Breast epithelium (tissue), 4 donors: ENCODE measurements around the gene C16orf87. TPM values are rescaled to one million over a fixed set of nuclear protein-coding genes. Genes with fewer than 3 reads are reported as not detected.
A peak's percentile ranks its signal among the peaks of the same experiment; 100 is the strongest.

ENCODE experiments used
- DNase-seq, 2 donors: peaks; one replicate each; pipeline ENCODE4 v3.0.0-alpha.2; 2019; ENCODE audit warnings: low spot score in 2 of 2
- H3K27ac ChIP-seq, 2 donors: fragments of 200-600 bp; sonication (generic) in 1 of 2; one replicate each; pipeline ENCODE4 v1.5.1; 2016 to 2019; ENCODE audit warnings: mild to moderate bottlenecking in 1 of 2
- H3K27me3 ChIP-seq, 2 donors: fragments of 200-600 bp; sonication (generic) in 1 of 2; one replicate each; pipeline versions ENCODE4 v1.5.1 to v1.6.0; 2017 to 2019; ENCODE audit warnings: control low read depth in 1 of 2, mild to moderate bottlenecking in 1 of 2
- H3K36me3 ChIP-seq: fragments of 200-600 bp; one replicate; pipeline ENCODE4 v1.5.1; 2019
- H3K4me1 ChIP-seq, 2 donors: fragments of 200-600 bp; sonication (generic); one replicate each; pipeline ENCODE4 v1.5.1; 2016 to 2019; ENCODE audit warnings: control low read depth in 1 of 2
- H3K4me3 ChIP-seq, 3 donors: fragments of 200-600 bp; sonication (generic); 1 replicate in 2 of 3; 2 replicates in 1 of 3; pipeline ENCODE4 v1.5.1; 2016 to 2019; ENCODE audit warnings: mild to moderate bottlenecking in 3 of 3, moderate library complexity in 2 of 3
- H3K9me3 ChIP-seq, 2 donors: fragments of 200-600 bp; sonication (generic) in 1 of 2; one replicate each; pipeline ENCODE4 v1.5.1; 2016 to 2019; ENCODE audit warnings: control low read depth in 1 of 2
- POLR2A ChIP-seq: fragments of 450-650 bp; IDR thresholded peaks from one replicate; pipeline ENCODE4 v1.6.1; 2016; ENCODE audit warnings: antibody characterized with exemption, mild to moderate bottlenecking, moderate library complexity
- POLR2AphosphoS5 ChIP-seq, 3 donors: sonication (generic); formaldehyde crosslinking; IDR thresholded peaks; one replicate each; pipeline ENCODE4 v1.6.1; 2017; ENCODE audit warnings: antibody characterized with exemption in 3 of 3
- intact Hi-C: fragments of 100-400 bp; cut with DNase I; formaldehyde crosslinking; loops from one replicate; pipeline ENCODE4 v1.15.1; 2023; ENCODE audit warnings: low total_unique reads
- total RNA-seq, 3 donors: library from RNA; depleted of rRNA; stranded (reverse); fragments of >200 nt; gene quantifications; one replicate each; pipeline ENCODE4 v1.1.0, GENCODE V29; 2016
- TF ChIP-seq, protein P1 (sequence below), 3 donors: fragments of 450-650 bp; IDR thresholded peaks; one replicate each; pipeline ENCODE4 v1.5.1; 2016 to 2017; ENCODE audit warnings: antibody characterized with exemption in 3 of 3, mild to moderate bottlenecking in 3 of 3, moderate library complexity in 3 of 3

Gene C16orf87
- total RNA-seq, 3 donors from 2014 or later = 3.6 to 7.6 (median 5.9) TPM

DNA sequence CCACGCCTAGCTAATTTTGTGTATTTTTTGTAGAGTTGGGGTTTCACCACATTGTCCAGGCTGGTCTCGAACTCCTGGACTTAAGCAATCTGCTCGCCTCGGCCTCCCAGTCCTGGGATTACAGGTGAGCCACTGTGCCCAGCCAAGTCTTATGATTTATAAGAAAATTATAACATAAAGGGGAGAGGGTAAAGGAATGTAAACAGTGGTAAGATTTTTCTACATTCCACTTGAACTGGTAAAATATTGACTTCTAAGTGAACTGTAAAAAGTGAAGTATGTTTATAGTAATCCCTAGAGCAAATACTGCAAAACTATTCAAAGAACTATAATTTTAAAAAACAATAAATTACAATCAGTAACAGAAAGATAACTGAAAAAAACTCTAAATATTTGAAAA lies 33.5 kb downstream of the C16orf87 start:
- Histone ChIP-seq H3K27ac (no peak overlapping the region), H3K4me1 (no peaks in the 10 kb centered on the region), H3K27me3 (no peaks in the 10 kb centered on the region), H3K36me3 (no peaks in the 10 kb centered on the region), H3K9me3 (no peaks in the 10 kb centered on the region), H3K4me3 (no peak overlapping the region)
- no peak for TF ChIP-seq POLR2A
- TF ChIP-seq, protein P1, sequence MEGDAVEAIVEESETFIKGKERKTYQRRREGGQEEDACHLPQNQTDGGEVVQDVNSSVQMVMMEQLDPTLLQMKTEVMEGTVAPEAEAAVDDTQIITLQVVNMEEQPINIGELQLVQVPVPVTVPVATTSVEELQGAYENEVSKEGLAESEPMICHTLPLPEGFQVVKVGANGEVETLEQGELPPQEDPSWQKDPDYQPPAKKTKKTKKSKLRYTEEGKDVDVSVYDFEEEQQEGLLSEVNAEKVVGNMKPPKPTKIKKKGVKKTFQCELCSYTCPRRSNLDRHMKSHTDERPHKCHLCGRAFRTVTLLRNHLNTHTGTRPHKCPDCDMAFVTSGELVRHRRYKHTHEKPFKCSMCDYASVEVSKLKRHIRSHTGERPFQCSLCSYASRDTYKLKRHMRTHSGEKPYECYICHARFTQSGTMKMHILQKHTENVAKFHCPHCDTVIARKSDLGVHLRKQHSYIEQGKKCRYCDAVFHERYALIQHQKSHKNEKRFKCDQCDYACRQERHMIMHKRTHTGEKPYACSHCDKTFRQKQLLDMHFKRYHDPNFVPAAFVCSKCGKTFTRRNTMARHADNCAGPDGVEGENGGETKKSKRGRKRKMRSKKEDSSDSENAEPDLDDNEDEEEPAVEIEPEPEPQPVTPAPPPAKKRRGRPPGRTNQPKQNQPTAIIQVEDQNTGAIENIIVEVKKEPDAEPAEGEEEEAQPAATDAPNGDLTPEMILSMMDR (IDR thresholded peaks at IDR 0.05) = no peak
- intact Hi-C loops = no loop called here
- DNase-seq = no peak

DNA sequence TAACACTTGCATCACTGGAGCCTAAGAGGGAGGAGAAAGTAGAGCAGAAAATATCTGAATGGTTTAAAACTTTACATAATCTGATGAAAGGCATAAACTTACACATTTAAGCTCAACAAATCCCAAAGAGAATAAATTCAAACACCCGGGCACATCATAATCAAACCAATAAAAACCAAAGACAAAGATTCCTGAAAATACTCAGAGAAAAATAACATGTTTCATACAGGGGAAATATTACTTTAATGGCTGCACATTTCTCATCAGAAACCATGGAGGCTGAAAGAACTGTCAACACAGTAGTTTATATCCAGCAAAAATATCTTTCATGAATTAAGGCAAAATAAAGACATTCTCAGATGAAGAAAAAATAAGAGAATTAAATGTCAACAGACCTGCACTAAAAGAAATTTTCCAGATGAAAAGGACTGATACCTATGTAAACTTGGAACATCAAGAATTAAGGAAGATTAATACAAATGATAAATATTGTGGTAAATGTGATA lies 34.2 kb downstream of the C16orf87 start:
- no peak for DNase-seq
- H3K27ac ChIP-seq = no peak overlapping the region
- intact Hi-C loops = no loop called here
- no peak overlapping the region for H3K4me3 ChIP-seq
- H3K36me3 ChIP-seq = no peaks in the 10 kb centered on the region
- TF ChIP-seq, protein P1 (IDR thresholded peaks at IDR 0.05) = no peak
- TF ChIP-seq POLR2AphosphoS5 (IDR thresholded peaks at IDR 0.05) = no peak
- TF ChIP-seq POLR2A = no peak
- no peaks in the 10 kb centered on the region for H3K27me3 ChIP-seq
- no peaks in the 10 kb centered on the region for H3K4me1 ChIP-seq
- H3K9me3 ChIP-seq = no peaks in the 10 kb centered on the region

DNA sequence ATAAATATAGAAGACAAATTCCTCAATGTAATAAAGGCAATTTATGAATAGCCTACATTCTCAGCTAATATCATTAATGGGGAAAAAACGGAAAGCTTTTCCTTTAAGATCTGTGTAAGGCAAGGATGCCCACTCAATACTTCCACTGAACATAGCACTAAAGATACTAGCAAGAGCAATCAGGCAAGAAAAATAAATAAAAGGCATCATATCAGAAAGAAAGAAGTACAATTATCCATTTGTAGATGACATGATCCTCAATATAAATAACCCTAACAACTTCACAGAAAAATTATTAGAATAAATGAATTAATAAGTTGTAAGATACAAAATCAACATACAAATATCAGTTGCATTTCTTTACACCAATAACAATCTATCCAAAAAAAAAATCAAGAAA lies 37.1 kb downstream of the C16orf87 start:
- Histone ChIP-seq H3K9me3 (no peaks in the 10 kb centered on the region), H3K4me1 (no peaks in the 10 kb centered on the region), H3K27me3 (no peaks in the 10 kb centered on the region), H3K27ac (no peak overlapping the region), H3K36me3 (no peaks in the 10 kb centered on the region), H3K4me3 (no peak overlapping the region)
- no peak for DNase-seq
- TF ChIP-seq POLR2AphosphoS5 (IDR thresholded peaks at IDR 0.05) (no peak), POLR2A (no peak)
- TF ChIP-seq, protein P1 (IDR thresholded peaks at IDR 0.05) = no peak
- intact Hi-C loops = no loop called here

DNA sequence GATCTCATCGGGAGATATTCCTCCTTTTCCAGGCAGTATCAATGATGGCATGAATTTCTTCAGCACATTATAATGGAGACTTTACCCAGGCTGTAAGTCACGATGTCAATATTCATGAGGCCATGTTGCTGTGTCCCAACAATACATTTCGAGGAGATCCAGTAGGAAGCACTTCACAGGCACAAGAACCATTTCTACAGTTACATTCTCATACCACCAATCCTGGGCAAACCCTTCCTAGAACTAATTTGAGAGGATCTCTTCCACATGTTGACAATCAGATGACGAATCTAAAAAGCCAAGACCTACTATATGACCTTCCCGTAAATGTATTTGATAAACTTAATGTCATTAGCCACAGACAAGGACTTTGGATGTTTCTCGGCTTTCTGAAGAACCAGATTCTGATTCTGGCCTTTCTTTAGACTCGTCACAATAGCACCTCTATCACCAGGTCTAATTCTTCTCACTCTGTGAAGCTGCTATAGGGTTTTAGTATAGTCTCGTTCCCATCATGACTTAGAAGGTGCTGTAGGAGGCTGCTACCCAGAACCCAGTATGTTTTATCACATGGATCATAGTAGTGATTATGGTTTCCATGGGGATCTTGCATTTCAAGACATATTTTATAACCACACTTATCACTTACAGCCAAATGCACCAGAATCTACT lies 40.2 kb downstream of the C16orf87 start:
- intact Hi-C loops = no loop called here
- Histone ChIP-seq H3K27ac (peak overlapping the region in 1 of 2 donors; percentile 15), H3K27me3 (no peaks in the 10 kb centered on the region), H3K4me3 (peak overlapping the region in 2 of 3 donors; percentile 66 to 71), H3K36me3 (no peaks in the 10 kb centered on the region), H3K9me3 (peaks cover 3 to 6% of the 10 kb centered on the region in 2 donors), H3K4me1 (no peaks in the 10 kb centered on the region)
- no peak for DNase-seq
- TF ChIP-seq POLR2AphosphoS5 (IDR thresholded peaks at IDR 0.05) = no peak

DNA sequence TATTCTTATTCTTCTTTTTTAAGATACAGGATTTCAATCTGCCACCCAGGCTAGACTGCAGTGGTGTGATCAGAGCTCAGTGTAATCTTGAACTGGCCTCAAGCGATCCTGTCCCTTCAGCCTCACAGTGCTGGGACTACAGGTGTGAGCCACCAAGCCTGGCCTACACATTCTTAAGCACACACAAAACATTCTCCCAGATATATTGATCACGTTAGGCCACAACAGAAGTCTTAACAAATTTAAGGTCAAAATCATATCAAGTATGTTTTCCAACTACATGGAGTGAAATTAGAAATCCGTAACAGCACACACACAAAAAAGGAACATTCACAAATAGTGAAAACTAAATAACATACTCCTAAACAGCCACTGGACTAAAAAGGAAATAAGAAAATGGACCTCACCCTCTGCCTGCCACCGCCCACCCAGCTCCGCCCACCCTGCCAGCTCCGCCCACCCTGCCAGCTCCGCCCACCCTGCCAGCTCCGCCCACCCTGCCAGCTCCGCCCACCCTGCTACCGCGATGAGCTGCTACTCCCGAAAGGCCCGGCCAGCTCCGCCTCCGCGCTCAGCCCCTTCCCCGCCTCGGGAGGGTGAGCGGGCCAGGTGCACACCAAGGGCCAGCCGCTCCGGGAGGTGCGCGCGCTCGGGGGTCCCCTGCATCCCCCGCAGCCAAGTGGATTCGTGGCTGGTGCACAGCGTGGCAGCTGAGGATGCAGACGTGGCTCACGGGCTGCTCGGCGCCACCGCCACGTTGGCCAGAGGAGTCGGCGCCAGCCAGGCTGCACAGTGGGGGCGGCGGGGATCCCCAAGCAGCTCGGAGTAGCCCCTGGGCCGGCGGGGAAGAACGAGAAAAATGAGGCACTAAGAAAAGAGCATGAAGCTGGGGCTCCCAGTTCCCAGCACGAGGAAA lies 41.2 kb downstream of the C16orf87 start:
- DNase-seq = peak; percentile 61 to 70
- Histone ChIP-seq H3K9me3 (peaks cover 4 to 6% of the 10 kb centered on the region in 2 donors), H3K4me3 (peak overlapping the region; percentile 43 to 71 (median 66)), H3K4me1 (no peaks in the 10 kb centered on the region), H3K27me3 (no peaks in the 10 kb centered on the region), H3K36me3 (no peaks in the 10 kb centered on the region), H3K27ac (peak overlapping the region; percentile 6 to 15)
- TF ChIP-seq POLR2AphosphoS5 (IDR thresholded peaks at IDR 0.05) (peak in 1 of 3 donors; percentile 36), POLR2A (no peak)
- intact Hi-C loops = no loop called here
